Stimulated activated CD4-positive, alpha-beta T cell treated with anti-CD3 and anti-CD28 coated beads, Interleukin-1b, Interleukin-23, amount 100 ng/mL, for 1 hour (primary cell): ENCODE data around the gene MRPL27.

Experiments
- DNase-seq, 2 donors: peaks; one replicate each; pipeline ENCODE4 v3.0.0-alpha.2; 2020; ENCODE audit warnings: low read depth in 2 of 2

Gene MRPL27

DNA sequence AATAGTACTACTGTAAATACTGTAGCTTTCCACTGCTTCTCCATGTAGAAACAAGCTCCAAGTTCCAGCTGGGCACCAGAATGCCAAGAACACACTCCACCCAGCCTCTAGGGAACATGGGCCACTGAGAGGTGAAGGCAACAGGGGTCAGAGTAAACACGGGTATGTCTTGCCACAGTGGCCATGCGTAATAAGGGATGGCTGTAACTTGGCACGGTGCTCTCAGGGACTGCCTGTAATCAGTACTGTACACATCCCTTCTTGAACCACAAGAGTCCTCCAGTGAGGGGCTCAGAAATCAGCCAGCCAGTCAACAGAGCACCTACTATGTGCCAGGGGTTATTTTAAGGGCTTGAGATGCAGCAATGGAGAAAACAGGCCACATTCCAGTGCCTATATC is 13.5 kb upstream of the MRPL27 start:
- DNase-seq, result no peak

- DNase-seq, result no peak
These were observed 9.9 kb upstream of the MRPL27 start for GRCh38 chr17:50382931-50383330.

DNA sequence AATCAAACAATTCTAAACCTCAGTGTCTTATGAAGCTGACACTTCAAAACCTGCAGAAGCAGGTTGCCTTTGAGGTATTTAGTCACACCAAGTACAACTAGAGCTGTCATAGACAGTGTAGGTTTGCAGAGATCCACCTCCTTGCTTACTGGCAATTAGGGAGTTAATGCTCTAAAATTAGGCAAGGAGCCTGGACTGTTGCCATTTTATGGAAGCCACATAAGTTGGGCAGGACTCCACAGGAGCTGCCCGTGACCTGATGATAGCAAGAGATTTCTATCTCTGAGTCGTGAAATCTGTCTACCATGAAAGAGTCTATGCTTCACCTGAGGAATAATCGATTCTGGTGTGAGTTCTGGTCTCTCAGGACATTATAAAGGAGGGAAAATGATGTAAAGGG is 8.9 kb upstream of the MRPL27 start:
- no peak for DNase-seq

GRCh38 chr17:50381260-50381815 is 8.4 kb upstream of the MRPL27 start:
- no peak for DNase-seq

- DNase-seq, result no peak
These were observed 7.6 kb upstream of the MRPL27 start for GRCh38 chr17:50380369-50381259.

DNA sequence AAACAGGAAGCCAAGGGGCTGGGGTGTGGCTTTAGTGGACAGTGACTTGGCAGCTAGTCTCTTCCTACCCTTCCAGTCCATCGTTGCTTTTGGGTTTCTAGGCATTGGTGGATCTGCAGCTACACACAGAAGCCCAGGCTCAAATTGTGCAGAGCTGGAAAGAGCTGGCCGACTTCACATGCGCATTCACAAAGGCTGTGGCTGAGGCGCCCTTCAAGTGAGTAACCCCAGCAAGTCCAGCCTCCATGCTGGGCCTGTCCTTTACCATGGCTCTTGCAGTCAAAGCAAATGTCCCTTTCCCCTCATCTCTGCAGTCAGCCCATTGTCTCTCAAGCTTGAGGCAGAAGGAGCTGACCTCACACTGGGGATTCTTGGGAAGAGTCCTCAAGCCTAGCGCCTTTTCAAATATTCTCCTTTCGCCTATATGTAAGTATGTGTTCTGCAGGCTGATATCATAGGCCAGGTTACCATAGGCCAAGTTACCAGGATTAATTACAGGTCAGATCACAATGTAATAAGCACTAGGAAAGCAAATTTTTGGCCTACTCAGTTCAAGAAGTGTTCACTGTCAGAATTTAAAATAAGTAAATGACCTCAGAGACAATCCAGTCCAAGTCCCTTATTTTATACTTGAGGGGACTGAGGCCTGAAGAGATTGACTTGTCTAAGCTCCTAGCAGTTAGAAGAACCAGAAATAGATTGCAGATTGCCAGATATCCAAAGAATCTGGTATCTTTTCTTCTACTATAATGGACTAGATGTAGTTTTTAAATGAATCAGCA is 6.6 kb upstream of the MRPL27 start:
- DNase-seq, result no peak

DNA sequence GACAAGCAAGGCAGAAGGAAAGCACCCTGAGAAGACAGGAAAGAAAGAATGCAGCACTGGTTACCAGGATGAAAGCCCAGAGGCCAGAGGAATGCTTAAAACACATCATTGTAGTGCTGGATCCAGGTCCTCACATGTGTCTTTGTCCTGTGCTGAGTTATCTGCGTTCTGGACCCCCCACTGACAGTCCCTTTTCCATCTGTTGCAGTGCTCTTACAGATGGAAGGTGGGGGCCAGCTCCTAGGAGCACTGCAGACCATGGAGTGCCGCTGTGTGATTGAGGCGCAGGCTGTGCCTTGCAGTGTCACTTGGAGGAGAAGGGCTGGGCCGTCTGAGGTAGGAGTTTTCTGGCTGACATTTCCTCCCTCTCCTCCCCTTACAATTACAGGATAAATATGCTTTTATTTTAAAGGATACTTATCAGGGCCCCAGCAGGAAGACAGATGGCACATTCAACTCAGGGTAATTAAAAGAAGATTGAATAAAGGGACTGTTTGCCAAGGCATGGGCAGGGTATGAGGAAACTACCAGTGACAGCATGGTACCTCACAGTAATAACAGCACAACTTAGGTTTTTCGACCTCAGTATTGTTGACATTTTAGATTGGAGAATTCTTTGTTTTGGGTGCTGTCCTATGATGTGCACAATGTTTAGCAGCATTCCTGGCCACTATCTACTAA is 3.0 kb upstream of the MRPL27 start:
- no peak for DNase-seq

- DNase-seq, result no peak
These were observed 721 bp upstream of the MRPL27 start for GRCh38 chr17:50373705-50374104.

DNA sequence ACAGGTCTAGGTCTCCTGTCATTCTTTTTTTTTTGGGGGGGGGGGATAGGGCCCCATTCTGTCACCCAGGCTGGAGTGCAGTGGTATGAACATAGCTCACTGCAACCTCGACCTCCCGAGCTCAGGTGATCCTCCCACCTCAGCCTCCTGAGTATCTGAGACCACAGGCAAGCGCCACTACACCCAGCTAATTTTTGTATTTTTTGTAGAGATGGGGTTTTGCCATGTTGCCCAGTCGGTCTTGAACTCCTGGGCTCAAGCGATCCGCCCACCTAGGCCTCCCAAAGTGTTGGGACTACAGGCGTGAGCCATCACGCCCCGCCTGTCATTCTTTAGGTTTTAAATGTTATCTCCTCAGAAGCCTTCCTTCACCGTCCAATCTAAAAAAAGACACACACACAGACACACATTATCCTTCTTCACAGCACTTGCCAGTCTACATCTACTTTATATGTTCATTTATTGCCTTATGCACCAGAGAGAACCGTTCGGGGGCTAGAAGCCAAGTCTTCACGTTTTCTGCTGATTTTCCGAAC is 694 bp downstream of the MRPL27 start:
- no peak for DNase-seq

GRCh38 chr17:50371526-50371925 is 1.5 kb downstream of the MRPL27 start:
- DNase-seq, result no peak

- DNase-seq, result no peak
These were observed 2.9 kb downstream of the MRPL27 start for GRCh38 chr17:50370052-50370451.

GRCh38 chr17:50367401-50367800 is 5.6 kb downstream of the MRPL27 start:
- no peak for DNase-seq

- DNase-seq, result no peak
These were observed 7.2 kb downstream of the MRPL27 start for GRCh38 chr17:50365649-50366393.

GRCh38 chr17:50365165-50365564 is 7.8 kb downstream of the MRPL27 start:
- no peak for DNase-seq

GRCh38 chr17:50364715-50365114 is 8.3 kb downstream of the MRPL27 start:
- DNase-seq, result no peak

- no peak for DNase-seq
These were observed 8.9 kb downstream of the MRPL27 start for GRCh38 chr17:50364061-50364458.

GRCh38 chr17:50363217-50364060 is 9.5 kb downstream of the MRPL27 start:
- DNase-seq, result no peak

GRCh38 chr17:50362661-50363060 is 10.3 kb downstream of the MRPL27 start:
- DNase-seq, result no peak

DNA sequence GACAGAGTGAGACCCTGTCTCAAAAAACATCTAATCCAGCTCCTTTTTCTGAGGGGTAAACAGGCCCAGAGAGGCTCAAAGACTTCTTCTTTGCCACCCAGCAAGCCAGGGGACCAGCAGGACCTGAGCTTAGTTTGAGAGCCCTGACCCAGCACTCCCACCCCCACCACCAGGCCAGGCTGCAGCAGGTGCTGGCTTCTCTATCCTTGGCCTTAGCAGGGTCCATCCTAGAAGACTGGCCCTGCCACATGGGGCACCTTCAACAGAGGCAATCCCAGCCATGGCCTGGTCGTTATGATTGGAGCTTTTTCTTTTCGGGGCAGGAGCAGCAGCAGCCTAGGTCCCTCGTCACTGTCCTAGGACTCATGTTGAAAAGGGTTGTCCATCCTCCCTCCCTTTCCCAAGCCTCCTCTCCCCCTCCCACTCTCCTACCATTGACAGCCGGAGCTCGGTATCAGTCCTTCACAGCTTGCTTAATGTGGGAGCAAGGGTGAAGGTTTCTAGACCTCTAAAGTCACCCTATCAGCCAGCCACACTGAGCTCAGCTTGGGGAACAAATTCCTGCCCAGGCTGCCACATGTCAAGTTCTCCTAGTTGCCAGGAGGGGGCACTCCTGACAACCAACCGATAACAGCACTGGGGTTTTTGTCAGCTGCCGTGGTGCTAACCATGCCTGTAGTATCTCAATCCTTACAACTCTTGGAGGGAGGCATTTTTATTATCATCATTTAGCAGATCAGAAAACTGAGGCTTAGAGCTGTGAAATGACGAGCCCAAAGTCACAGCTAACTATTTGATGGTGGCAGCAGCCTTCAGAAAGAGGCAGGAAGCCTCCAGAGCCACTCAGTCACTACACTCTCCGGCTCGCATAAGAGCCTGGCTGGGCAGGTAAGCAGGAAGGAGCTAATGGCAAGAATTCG is 11.2 kb downstream of the MRPL27 start:
- peak; percentile 12 to 24 for DNase-seq
